Uterus (tissue), 2 donors: ENCODE measurements around the gene FZD10.

Experiments
- CTCF ChIP-seq, 4 experiments: fragments of 200-600 bp in 2 of 4; fragments of 450-650 bp in 2 of 4; sonication (generic) in 2 of 4; IDR thresholded peaks; one replicate each; pipeline ENCODE4 v1.5.1; 2016 to 2019; ENCODE audit warnings: antibody characterized with exemption in 4 of 4, mild to moderate bottlenecking in 2 of 4, moderate library complexity in 1 of 4
- POLR2A ChIP-seq, 2 donors: fragments of 450-650 bp; IDR thresholded peaks; one replicate each; pipeline ENCODE4 v1.6.1; 2016; ENCODE audit warnings: antibody characterized with exemption in 2 of 2, mild to moderate bottlenecking in 1 of 2, moderate library complexity in 1 of 2

GRCh38 chr12:130118181-130118580 is 44.1 kb upstream of the FZD10 start:
- no peak for TF ChIP-seq POLR2A (IDR thresholded peaks at IDR 0.05)
- TF ChIP-seq CTCF (IDR thresholded peaks at IDR 0.05), result no peak
